KMS-11 (cell line): ENCODE results near the gene FER.

Experiments used
- H2AFZ ChIP-seq: fragments of 200-600 bp; sonication (generic); 2 replicates; pipeline ENCODE4 v1.6.1; 2016; ENCODE audit warnings: antibody characterized with exemption, mixed run types, low read depth
- H3K27ac ChIP-seq: fragments of 200-600 bp; sonication (generic); 2 replicates; pipeline ENCODE4 v1.6.1; 2016; ENCODE audit warnings: mild to moderate bottlenecking, mixed run types
- H3K27me3 ChIP-seq: fragments of 200-600 bp; sonication (generic); 2 replicates; pipeline ENCODE4 v1.6.1; 2017; ENCODE audit warnings: mild to moderate bottlenecking, low read depth, mixed run types, moderate library complexity; ENCODE audit not compliant: insufficient read depth
- H3K36me3 ChIP-seq: fragments of 200-600 bp; sonication (generic); 2 replicates; pipeline ENCODE4 v1.6.1; 2017; ENCODE audit warnings: mild to moderate bottlenecking, mixed run types; ENCODE audit not compliant: insufficient read depth
- H3K4me1 ChIP-seq: fragments of 200-600 bp; sonication (generic); 2 replicates; pipeline ENCODE4 v1.6.1; 2016; ENCODE audit warnings: mild to moderate bottlenecking, low read depth, mixed run types; ENCODE audit not compliant: poor library complexity, severe bottlenecking
- H3K4me2 ChIP-seq: fragments of 200-600 bp; sonication (generic); 2 replicates; pipeline ENCODE4 v1.7.0; 2016; ENCODE audit warnings: mild to moderate bottlenecking, mixed run types
- H3K4me3 ChIP-seq: fragments of 200-600 bp; sonication (generic); IDR thresholded peaks from 2 replicates; pipeline ENCODE4 v1.6.1; 2017; ENCODE audit warnings: low read depth, low read length, mixed read lengths; ENCODE audit not compliant: insufficient read depth
- H3K79me2 ChIP-seq: fragments of 200-600 bp; sonication (generic); 2 replicates; pipeline ENCODE4 v1.6.1; 2016; ENCODE audit warnings: low read depth, mixed run types; ENCODE audit not compliant: insufficient read depth
- H3K9ac ChIP-seq: fragments of 200-600 bp; sonication (generic); 2 replicates; pipeline ENCODE4 v1.6.1; 2016; ENCODE audit warnings: mild to moderate bottlenecking, mixed run types
- H4K20me1 ChIP-seq: fragments of 200-600 bp; sonication (generic); 2 replicates; pipeline ENCODE4 v1.6.1; 2016; ENCODE audit warnings: mild to moderate bottlenecking, mixed run types; ENCODE audit not compliant: insufficient read depth
- CTCF ChIP-seq: fragments of 200-600 bp; sonication (generic); conservative IDR thresholded peaks from 2 replicates; pipeline ENCODE4 v1.6.1; 2017; ENCODE audit warnings: low read depth, mild to moderate bottlenecking, antibody characterized with exemption, low read length, moderate library complexity, mixed read lengths

The FER gene

GRCh38 chr5:109053995-109054417 is 306.3 kb downstream of the FER start:
- H3K4me3 ChIP-seq = no peak overlapping the region
- no peak overlapping the region for H2AFZ ChIP-seq
- no peak for TF ChIP-seq CTCF
- H3K9ac ChIP-seq = no peak overlapping the region
- H3K27me3 ChIP-seq = no peaks in the 10 kb centered on the region
- H3K79me2 ChIP-seq = no peaks in the 10 kb centered on the region
- no peak overlapping the region for H3K4me2 ChIP-seq
- no peaks in the 10 kb centered on the region for H3K4me1 ChIP-seq
- no peak overlapping the region for H3K27ac ChIP-seq
- H3K36me3 ChIP-seq = no peaks in the 10 kb centered on the region
- no peaks in the 10 kb centered on the region for H4K20me1 ChIP-seq

GRCh38 chr5:109060378-109061025 is 312.8 kb downstream of the FER start:
- Histone ChIP-seq H4K20me1 (no peaks in the 10 kb centered on the region), H3K4me3 (no peak overlapping the region), H3K9ac (no peak overlapping the region), H3K27me3 (no peaks in the 10 kb centered on the region), H3K36me3 (no peaks in the 10 kb centered on the region), H3K4me1 (no peaks in the 10 kb centered on the region), H2AFZ (no peak overlapping the region), H3K79me2 (no peaks in the 10 kb centered on the region), H3K27ac (no peak overlapping the region), H3K4me2 (no peak overlapping the region)
- no peak for TF ChIP-seq CTCF

GRCh38 chr5:109062664-109063063 is 315.0 kb downstream of the FER start:
- no peak overlapping the region for H3K27ac ChIP-seq
- H3K4me1 ChIP-seq = no peaks in the 10 kb centered on the region
- H3K4me2 ChIP-seq = no peak overlapping the region

GRCh38 chr5:109063223-109063622 is 315.5 kb downstream of the FER start:
- Histone ChIP-seq H3K79me2 (no peaks in the 10 kb centered on the region), H3K4me2 (no peak overlapping the region), H3K4me1 (no peaks in the 10 kb centered on the region), H3K4me3 (no peak overlapping the region), H2AFZ (no peak overlapping the region), H3K27me3 (no peaks in the 10 kb centered on the region), H3K9ac (no peak overlapping the region), H3K27ac (no peak overlapping the region), H4K20me1 (no peaks in the 10 kb centered on the region), H3K36me3 (no peaks in the 10 kb centered on the region)
- TF ChIP-seq CTCF = no peak

More at GRCh38 chr5:109062664-109063063, 315.0 kb downstream of the FER start:
- no peaks in the 10 kb centered on the region for H3K27me3 ChIP-seq
- H3K79me2 ChIP-seq = no peaks in the 10 kb centered on the region
- H4K20me1 ChIP-seq = no peaks in the 10 kb centered on the region
- no peaks in the 10 kb centered on the region for H3K36me3 ChIP-seq
- H3K9ac ChIP-seq = no peak overlapping the region
- no peak overlapping the region for H3K4me3 ChIP-seq
- TF ChIP-seq CTCF = no peak
- no peak overlapping the region for H2AFZ ChIP-seq
